Measurements from ENCODE around the gene ADAMTS15. TPM values are rescaled to one million over a fixed set of nuclear protein-coding genes. Genes with fewer than 3 reads are reported as not detected.

ADAMTS15 gene
- total RNA-seq, 1 donor from 2014 or later: 0.20 TPM

DNA sequence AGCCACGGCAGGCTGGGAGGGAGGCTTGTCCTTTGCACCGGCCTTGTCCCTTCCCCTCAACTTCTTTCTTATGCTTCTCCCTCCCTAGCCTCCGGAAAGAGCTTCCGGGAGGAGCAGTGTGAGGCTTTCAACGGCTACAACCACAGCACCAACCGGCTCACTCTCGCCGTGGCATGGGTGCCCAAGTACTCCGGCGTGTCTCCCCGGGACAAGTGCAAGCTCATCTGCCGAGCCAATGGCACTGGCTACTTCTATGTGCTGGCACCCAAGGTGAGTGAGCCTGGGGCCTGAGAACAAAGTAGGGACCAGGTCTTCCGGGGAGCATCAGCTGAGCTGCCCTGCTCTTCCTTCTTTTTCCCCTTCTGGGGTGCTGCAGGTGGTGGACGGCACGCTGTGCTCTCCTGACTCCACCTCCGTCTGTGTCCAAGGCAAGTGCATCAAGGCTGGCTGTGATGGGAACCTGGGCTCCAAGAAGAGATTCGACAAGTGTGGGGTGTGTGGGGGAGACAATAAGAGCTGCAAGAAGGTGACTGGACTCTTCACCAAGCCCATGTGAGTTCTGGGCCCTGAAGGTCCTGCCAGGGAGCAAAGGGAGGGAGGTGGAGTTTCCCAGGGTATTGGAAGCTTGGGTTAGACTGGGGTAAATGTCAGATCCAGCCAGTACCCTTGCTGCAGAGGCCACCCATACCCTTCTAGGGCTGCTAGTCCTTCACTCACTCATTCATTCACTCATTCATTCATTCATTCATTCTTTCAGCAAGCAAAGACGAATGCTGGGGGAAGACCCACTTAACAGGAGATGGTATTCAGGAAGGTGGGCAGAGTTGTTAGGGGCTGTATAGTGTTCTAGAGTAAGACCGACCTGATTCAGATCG is 22.6 kb downstream of the ADAMTS15 start:
- TF ChIP-seq, protein P1, sequence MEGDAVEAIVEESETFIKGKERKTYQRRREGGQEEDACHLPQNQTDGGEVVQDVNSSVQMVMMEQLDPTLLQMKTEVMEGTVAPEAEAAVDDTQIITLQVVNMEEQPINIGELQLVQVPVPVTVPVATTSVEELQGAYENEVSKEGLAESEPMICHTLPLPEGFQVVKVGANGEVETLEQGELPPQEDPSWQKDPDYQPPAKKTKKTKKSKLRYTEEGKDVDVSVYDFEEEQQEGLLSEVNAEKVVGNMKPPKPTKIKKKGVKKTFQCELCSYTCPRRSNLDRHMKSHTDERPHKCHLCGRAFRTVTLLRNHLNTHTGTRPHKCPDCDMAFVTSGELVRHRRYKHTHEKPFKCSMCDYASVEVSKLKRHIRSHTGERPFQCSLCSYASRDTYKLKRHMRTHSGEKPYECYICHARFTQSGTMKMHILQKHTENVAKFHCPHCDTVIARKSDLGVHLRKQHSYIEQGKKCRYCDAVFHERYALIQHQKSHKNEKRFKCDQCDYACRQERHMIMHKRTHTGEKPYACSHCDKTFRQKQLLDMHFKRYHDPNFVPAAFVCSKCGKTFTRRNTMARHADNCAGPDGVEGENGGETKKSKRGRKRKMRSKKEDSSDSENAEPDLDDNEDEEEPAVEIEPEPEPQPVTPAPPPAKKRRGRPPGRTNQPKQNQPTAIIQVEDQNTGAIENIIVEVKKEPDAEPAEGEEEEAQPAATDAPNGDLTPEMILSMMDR (IDR thresholded peaks at IDR 0.05; ENCODE audit: partially characterized antibody, unreplicated experiment): no peak
- H3K4me1 Mint-ChIP-seq (ENCODE audit: low read depth, unreplicated experiment): no peaks in the 10 kb centered on the region
- no peak overlapping the region for H3K4me3 Mint-ChIP-seq (ENCODE audit: unreplicated experiment)
- no peak overlapping the region for H3K27ac Mint-ChIP-seq (ENCODE audit: unreplicated experiment)
- DNase-seq: no peak
- no peaks in the 10 kb centered on the region for H3K27me3 Mint-ChIP-seq (ENCODE audit: unreplicated experiment)
- H3K36me3 Mint-ChIP-seq (ENCODE audit: unreplicated experiment): no peaks in the 10 kb centered on the region
- H3K9me3 Mint-ChIP-seq (ENCODE audit: unreplicated experiment): no peaks in the 10 kb centered on the region

DNA sequence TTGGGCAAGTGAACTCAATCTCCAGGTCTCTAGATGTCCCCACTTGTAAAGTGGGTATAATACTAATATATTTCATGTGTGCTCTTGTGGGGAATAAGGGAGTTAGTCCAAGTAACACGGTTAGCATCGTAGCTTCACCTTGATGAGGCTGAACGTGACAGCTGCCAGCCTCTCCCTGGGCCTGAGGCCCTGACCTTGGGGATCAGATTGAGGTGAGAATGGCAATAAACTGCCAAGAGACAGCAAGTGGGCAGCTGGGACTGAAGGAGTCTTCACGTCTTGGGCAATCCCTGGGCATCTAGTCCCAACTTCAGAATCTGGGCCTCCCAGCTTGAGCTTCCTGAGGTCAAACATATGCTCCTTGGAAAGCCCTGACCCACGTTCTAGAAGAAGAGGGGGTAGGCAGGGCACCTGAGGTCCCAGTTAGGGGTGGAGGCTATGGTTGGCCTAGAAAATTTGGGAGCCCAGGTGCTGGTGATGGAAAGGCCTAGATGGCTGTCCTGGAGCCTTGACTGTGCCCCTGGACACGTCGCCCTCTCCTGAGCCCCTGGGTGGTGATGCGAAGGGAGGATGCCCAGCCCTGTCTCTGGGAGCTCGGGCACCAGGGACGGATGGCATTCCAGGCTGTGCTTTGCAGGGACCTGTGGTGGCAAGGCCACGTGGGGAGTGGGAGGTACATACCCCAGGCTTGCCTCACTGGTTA is 23.4 kb downstream of the ADAMTS15 start:
- TF ChIP-seq, protein P1 (IDR thresholded peaks at IDR 0.05; ENCODE audit: partially characterized antibody, unreplicated experiment): no peak

GRCh38 chr11:130472434-130472961 is 24.1 kb downstream of the ADAMTS15 start:
- TF ChIP-seq, protein P1 (IDR thresholded peaks at IDR 0.05; ENCODE audit: partially characterized antibody, unreplicated experiment): no peak
- Mint-ChIP-seq H3K4me1 (ENCODE audit: low read depth, unreplicated experiment) (no peaks in the 10 kb centered on the region), H3K9me3 (ENCODE audit: unreplicated experiment) (no peaks in the 10 kb centered on the region), H3K4me3 (ENCODE audit: unreplicated experiment) (no peak overlapping the region), H3K27ac (ENCODE audit: unreplicated experiment) (no peak overlapping the region), H3K27me3 (ENCODE audit: unreplicated experiment) (peaks cover 4% of the 10 kb centered on the region), H3K36me3 (ENCODE audit: unreplicated experiment) (no peaks in the 10 kb centered on the region)
- no peak for DNase-seq

More for the DNA sequence above, 23.4 kb downstream of the ADAMTS15 start:
- no peak for DNase-seq
- no peaks in the 10 kb centered on the region for H3K36me3 Mint-ChIP-seq (ENCODE audit: unreplicated experiment)
- H3K9me3 Mint-ChIP-seq (ENCODE audit: unreplicated experiment): no peaks in the 10 kb centered on the region
- no peak overlapping the region for H3K27ac Mint-ChIP-seq (ENCODE audit: unreplicated experiment)
- no peaks in the 10 kb centered on the region for H3K4me1 Mint-ChIP-seq (ENCODE audit: low read depth, unreplicated experiment)
- no peak overlapping the region for H3K4me3 Mint-ChIP-seq (ENCODE audit: unreplicated experiment)
- peaks cover 4% of the 10 kb centered on the region for H3K27me3 Mint-ChIP-seq (ENCODE audit: unreplicated experiment)

DNA sequence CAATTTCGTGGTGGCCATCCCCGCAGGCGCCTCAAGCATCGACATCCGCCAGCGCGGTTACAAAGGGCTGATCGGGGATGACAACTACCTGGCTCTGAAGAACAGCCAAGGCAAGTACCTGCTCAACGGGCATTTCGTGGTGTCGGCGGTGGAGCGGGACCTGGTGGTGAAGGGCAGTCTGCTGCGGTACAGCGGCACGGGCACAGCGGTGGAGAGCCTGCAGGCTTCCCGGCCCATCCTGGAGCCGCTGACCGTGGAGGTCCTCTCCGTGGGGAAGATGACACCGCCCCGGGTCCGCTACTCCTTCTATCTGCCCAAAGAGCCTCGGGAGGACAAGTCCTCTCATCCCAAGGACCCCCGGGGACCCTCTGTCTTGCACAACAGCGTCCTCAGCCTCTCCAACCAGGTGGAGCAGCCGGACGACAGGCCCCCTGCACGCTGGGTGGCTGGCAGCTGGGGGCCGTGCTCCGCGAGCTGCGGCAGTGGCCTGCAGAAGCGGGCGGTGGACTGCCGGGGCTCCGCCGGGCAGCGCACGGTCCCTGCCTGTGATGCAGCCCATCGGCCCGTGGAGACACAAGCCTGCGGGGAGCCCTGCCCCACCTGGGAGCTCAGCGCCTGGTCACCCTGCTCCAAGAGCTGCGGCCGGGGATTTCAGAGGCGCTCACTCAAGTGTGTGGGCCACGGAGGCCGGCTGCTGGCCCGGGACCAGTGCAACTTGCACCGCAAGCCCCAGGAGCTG is 24.8 kb downstream of the ADAMTS15 start:
- peaks cover 4% of the 10 kb centered on the region for H3K27me3 Mint-ChIP-seq (ENCODE audit: unreplicated experiment)
- H3K4me1 Mint-ChIP-seq (ENCODE audit: low read depth, unreplicated experiment): no peaks in the 10 kb centered on the region
- H3K27ac Mint-ChIP-seq (ENCODE audit: unreplicated experiment): no peak overlapping the region
- H3K9me3 Mint-ChIP-seq (ENCODE audit: unreplicated experiment): no peaks in the 10 kb centered on the region
- no peak for DNase-seq
- no peaks in the 10 kb centered on the region for H3K36me3 Mint-ChIP-seq (ENCODE audit: unreplicated experiment)
- TF ChIP-seq, protein P1 (IDR thresholded peaks at IDR 0.05; ENCODE audit: partially characterized antibody, unreplicated experiment): no peak
- H3K4me3 Mint-ChIP-seq (ENCODE audit: unreplicated experiment): no peak overlapping the region

Measured in glutamatergic neuron (in vitro differentiated cells).